Body of pancreas (tissue), 4 donors: Measurements from ENCODE around the gene SLC22A14. TPM values are rescaled to one million over a fixed set of nuclear protein-coding genes. Genes with fewer than 3 reads are reported as not detected.

Experiments
- ATAC-seq: fragments of 150-250 bp; one replicate; pipeline ENCODE4 v1.9.1; 2016
- DNase-seq, 4 donors: peaks; one replicate each; pipeline ENCODE4 v3.0.0-alpha.2; 2019
- H3K27ac ChIP-seq, 4 donors: fragments of 200-600 bp; sonication (generic); 1 replicate in 3 of 4; 2 replicates in 1 of 4; pipeline versions ENCODE4 v1.5.1 to v1.6.1; 2016 to 2019; ENCODE audit warnings: mild to moderate bottlenecking in 1 of 4, mixed read lengths in 1 of 4, moderate library complexity in 1 of 4
- H3K27me3 ChIP-seq, 2 donors: fragments of 200-600 bp; sonication (generic); one replicate each; pipeline ENCODE4 v1.6.0; 2016; ENCODE audit warnings: mild to moderate bottlenecking in 1 of 2
- H3K36me3 ChIP-seq, 2 donors: fragments of 200-600 bp; sonication (generic); replicated peaks in 1 of 2; 2 replicates each; pipeline ENCODE4 v1.5.1; 2016; ENCODE audit warnings: low read depth in 2 of 2; ENCODE audit not compliant: insufficient read depth in 1 of 2
- H3K4me1 ChIP-seq: fragments of 200-600 bp; sonication (generic); one replicate; pipeline ENCODE4 v1.6.0; 2016
- H3K4me3 ChIP-seq, 2 donors: fragments of 200-600 bp; sonication (generic); 1 replicate in 1 of 2; 2 replicates in 1 of 2; pipeline ENCODE4 v1.5.1; 2016 to 2019
- H3K9me3 ChIP-seq, 3 donors: fragments of 200-600 bp; sonication (generic); 1 replicate in 2 of 3; 2 replicates in 1 of 3; pipeline ENCODE4 v1.5.1; 2016
- CTCF ChIP-seq, 7 experiments: fragments of 450-650 bp in 4 of 7; fragments of 200-600 bp in 3 of 7; sonication (generic) in 3 of 7; IDR thresholded peaks; one replicate each; pipeline ENCODE4 v1.5.1; 2016 to 2019; ENCODE audit warnings: antibody characterized with exemption in 7 of 7
- POLR2A ChIP-seq, 3 donors: fragments of 450-650 bp; IDR thresholded peaks; one replicate each; pipeline ENCODE4 v1.6.1; 2016; ENCODE audit warnings: antibody characterized with exemption in 3 of 3, mild to moderate bottlenecking in 2 of 3
- WGBS, 2 donors: methylation state at CpG; one replicate each; pipeline ENCODE4 v1.1.5; 2017; 5-methylcytosine and 5-hydroxymethylcytosine counted together
- intact Hi-C: fragments of 100-400 bp; cut with DNase I; formaldehyde crosslinking; loops from one replicate; pipeline ENCODE4 v1.15.1; 2023
- total RNA-seq, 2 donors: library from RNA; depleted of rRNA; stranded (reverse); fragments of >200 nt; gene quantifications; one replicate each; pipeline ENCODE4 v1.1.0, GENCODE V29; 2016

The SLC22A14 gene
- total RNA-seq, 2 donors from 2014 or later, result not detected

GRCh38 chr3:38325256-38325655, 43.2 kb downstream of the SLC22A14 start:
- WGBS, 2 donors, result 58 to 60% methylated on average over 2 of the region's 2 CpGs
- Histone ChIP-seq H3K27ac (no peak overlapping the region), H3K4me3 (no peak overlapping the region), H3K9me3 (no peaks in the 10 kb centered on the region), H3K4me1 (no peaks in the 10 kb centered on the region), H3K27me3 (no peaks in the 10 kb centered on the region), H3K36me3 (no peaks in the 10 kb centered on the region)
- DNase-seq, result no peak
- ATAC-seq, result no peak
- TF ChIP-seq POLR2A (IDR thresholded peaks at IDR 0.05), result no peak
- TF ChIP-seq CTCF (IDR thresholded peaks at IDR 0.05), result no peak
- intact Hi-C loops, result no loop called here

GRCh38 chr3:38327335-38328009, 45.4 kb downstream of the SLC22A14 start:
- intact Hi-C loops, result no loop called here
- no peaks in the 10 kb centered on the region for H3K27me3 ChIP-seq
- ATAC-seq (no peak), DNase-seq (no peak)
- no peak overlapping the region for H3K27ac ChIP-seq
- H3K36me3 ChIP-seq, result no peaks in the 10 kb centered on the region
- H3K4me3 ChIP-seq, result no peak overlapping the region
- no peaks in the 10 kb centered on the region for H3K4me1 ChIP-seq
- no peaks in the 10 kb centered on the region for H3K9me3 ChIP-seq
- TF ChIP-seq CTCF (IDR thresholded peaks at IDR 0.05) (no peak), POLR2A (IDR thresholded peaks at IDR 0.05) (no peak)

GRCh38 chr3:38331257-38332022, 49.3 kb downstream of the SLC22A14 start:
- intact Hi-C loops, result no loop called here
- 66 to 71% methylated on average over 4 of the region's 4 CpGs for WGBS, 2 donors

GRCh38 chr3:38332201-38332600, 50.1 kb downstream of the SLC22A14 start:
- 48 to 57% methylated on average over 3 of the region's 3 CpGs for WGBS, 2 donors
- H3K27me3 ChIP-seq, result no peaks in the 10 kb centered on the region
- ATAC-seq (no peak), DNase-seq (no peak)
- intact Hi-C loops, result no loop called here
- no peaks in the 10 kb centered on the region for H3K36me3 ChIP-seq
- no peak overlapping the region for H3K27ac ChIP-seq
- no peaks in the 10 kb centered on the region for H3K4me1 ChIP-seq
- H3K4me3 ChIP-seq, result no peak overlapping the region
- H3K9me3 ChIP-seq, result no peaks in the 10 kb centered on the region
- no peak for TF ChIP-seq POLR2A (IDR thresholded peaks at IDR 0.05)
- no peak for TF ChIP-seq CTCF (IDR thresholded peaks at IDR 0.05)

More at GRCh38 chr3:38331257-38332022, 49.3 kb downstream of the SLC22A14 start:
- no peak overlapping the region for H3K27ac ChIP-seq
- no peak for ATAC-seq
- H3K9me3 ChIP-seq, result no peaks in the 10 kb centered on the region
- H3K27me3 ChIP-seq, result no peaks in the 10 kb centered on the region
- H3K36me3 ChIP-seq, result no peaks in the 10 kb centered on the region
- no peak overlapping the region for H3K4me3 ChIP-seq
- no peaks in the 10 kb centered on the region for H3K4me1 ChIP-seq
- TF ChIP-seq POLR2A (IDR thresholded peaks at IDR 0.05) (no peak), CTCF (IDR thresholded peaks at IDR 0.05) (no peak)
- DNase-seq, result no peak
